IPS-20b (cell line): ENCODE results near the gene TENT4A.

Experiments
- H3K27ac ChIP-seq: one replicate; pipeline ENCODE4 v1.5.1; 2013; ENCODE audit warnings: low read length
- H3K27me3 ChIP-seq: 2 replicates; pipeline ENCODE4 v1.6.1; 2013; ENCODE audit warnings: mild to moderate bottlenecking, low read length, inconsistent platforms; ENCODE audit not compliant: insufficient read depth
- H3K36me3 ChIP-seq: 2 replicates; pipeline ENCODE4 v1.6.1; 2013; ENCODE audit warnings: low read depth, mild to moderate bottlenecking, inconsistent platforms, low read length, moderate library complexity; ENCODE audit not compliant: insufficient read depth
- H3K4me1 ChIP-seq: 2 replicates; pipeline ENCODE4 v1.6.1; 2013; ENCODE audit warnings: mild to moderate bottlenecking, control low read depth, inconsistent platforms, low read length, moderate library complexity; ENCODE audit not compliant: insufficient read depth
- H3K4me3 ChIP-seq: 2 replicates; pipeline ENCODE4 v1.5.1; 2013; ENCODE audit warnings: mild to moderate bottlenecking, low read length, inconsistent platforms
- H3K9ac ChIP-seq: 2 replicates; pipeline ENCODE4 v1.6.1; 2013; ENCODE audit warnings: low read depth, mild to moderate bottlenecking, inconsistent platforms, low read length, moderate library complexity
- H3K9me3 ChIP-seq: 2 replicates; pipeline ENCODE4 v1.6.1; 2013; ENCODE audit warnings: mild to moderate bottlenecking, low read depth, low read length, inconsistent platforms; ENCODE audit not compliant: insufficient read depth

Gene TENT4A

GRCh38 chr5:6727231-6727630, 14.0 kb downstream of the TENT4A start:
- Histone ChIP-seq H3K9ac (no peak overlapping the region), H3K27ac (no peak overlapping the region), H3K27me3 (no peaks in the 10 kb centered on the region), H3K9me3 (no peaks in the 10 kb centered on the region), H3K36me3 (peaks cover 3% of the 10 kb centered on the region; the same call in 1 of the 2 replicates), H3K4me3 (no peak overlapping the region), H3K4me1 (peaks cover 6% of the 10 kb centered on the region)

- H3K4me1 ChIP-seq, result peaks cover 6% of the 10 kb centered on the region
- no peak overlapping the region for H3K4me3 ChIP-seq
- H3K27me3 ChIP-seq, result no peaks in the 10 kb centered on the region
- peaks cover 3% of the 10 kb centered on the region; the same call in 1 of the 2 replicates for H3K36me3 ChIP-seq
- no peaks in the 10 kb centered on the region for H3K9me3 ChIP-seq
- H3K9ac ChIP-seq, result no peak overlapping the region
- H3K27ac ChIP-seq, result peak overlapping the region; percentile 2
Measured at GRCh38 chr5:6728011-6728794, 15.0 kb downstream of the TENT4A start.

GRCh38 chr5:6728795-6729183, 15.6 kb downstream of the TENT4A start:
- Histone ChIP-seq H3K9me3 (no peaks in the 10 kb centered on the region), H3K27me3 (no peaks in the 10 kb centered on the region), H3K9ac (no peak overlapping the region), H3K4me3 (no peak overlapping the region), H3K4me1 (peaks cover 6% of the 10 kb centered on the region), H3K27ac (no peak overlapping the region), H3K36me3 (peaks cover 3% of the 10 kb centered on the region; the same call in 1 of the 2 replicates)

GRCh38 chr5:6729386-6730310, 16.4 kb downstream of the TENT4A start:
- Histone ChIP-seq H3K4me3 (no peak overlapping the region), H3K27ac (no peak overlapping the region), H3K9ac (no peak overlapping the region), H3K9me3 (no peaks in the 10 kb centered on the region), H3K36me3 (no peaks in the 10 kb centered on the region), H3K4me1 (peaks cover 6% of the 10 kb centered on the region), H3K27me3 (no peaks in the 10 kb centered on the region)

- no peak overlapping the region for H3K4me3 ChIP-seq
- H3K27ac ChIP-seq, result no peak overlapping the region
- peaks cover 6% of the 10 kb centered on the region for H3K4me1 ChIP-seq
- no peaks in the 10 kb centered on the region for H3K9me3 ChIP-seq
- H3K9ac ChIP-seq, result no peak overlapping the region
- no peaks in the 10 kb centered on the region for H3K36me3 ChIP-seq
- no peaks in the 10 kb centered on the region for H3K27me3 ChIP-seq
Measured at GRCh38 chr5:6730407-6730806, 17.2 kb downstream of the TENT4A start.

- H3K4me1 ChIP-seq, result peaks cover 6% of the 10 kb centered on the region
- no peak overlapping the region for H3K4me3 ChIP-seq
- no peaks in the 10 kb centered on the region for H3K9me3 ChIP-seq
- H3K27ac ChIP-seq, result no peak overlapping the region
- no peaks in the 10 kb centered on the region for H3K36me3 ChIP-seq
- no peaks in the 10 kb centered on the region for H3K27me3 ChIP-seq
- no peak overlapping the region for H3K9ac ChIP-seq
Measured at GRCh38 chr5:6730807-6731206, 17.6 kb downstream of the TENT4A start.

- Histone ChIP-seq H3K9ac (no peak overlapping the region), H3K4me3 (no peak overlapping the region), H3K36me3 (no peaks in the 10 kb centered on the region), H3K27ac (no peak overlapping the region), H3K9me3 (no peaks in the 10 kb centered on the region), H3K27me3 (no peaks in the 10 kb centered on the region), H3K4me1 (peaks cover 6% of the 10 kb centered on the region)
Measured at GRCh38 chr5:6731465-6732237, 18.4 kb downstream of the TENT4A start.

- Histone ChIP-seq H3K36me3 (peaks cover 11% of the 10 kb centered on the region), H3K4me1 (peaks cover 6% of the 10 kb centered on the region; the same call in 1 of the 2 replicates), H3K4me3 (no peak overlapping the region), H3K27ac (no peak overlapping the region), H3K27me3 (no peaks in the 10 kb centered on the region), H3K9me3 (no peaks in the 10 kb centered on the region), H3K9ac (no peak overlapping the region)
Measured at GRCh38 chr5:6732634-6733410, 19.6 kb downstream of the TENT4A start.

- H3K9ac ChIP-seq, result no peak overlapping the region
- H3K27ac ChIP-seq, result no peak overlapping the region
- H3K4me3 ChIP-seq, result no peak overlapping the region
- peaks cover 19% of the 10 kb centered on the region for H3K36me3 ChIP-seq
- H3K9me3 ChIP-seq, result no peaks in the 10 kb centered on the region
- H3K27me3 ChIP-seq, result no peaks in the 10 kb centered on the region
- H3K4me1 ChIP-seq, result no peaks in the 10 kb centered on the region
Measured at GRCh38 chr5:6733411-6734242, 20.4 kb downstream of the TENT4A start.

- Histone ChIP-seq H3K9ac (no peak overlapping the region), H3K27me3 (no peaks in the 10 kb centered on the region), H3K4me3 (no peak overlapping the region), H3K4me1 (no peaks in the 10 kb centered on the region), H3K27ac (no peak overlapping the region), H3K9me3 (no peaks in the 10 kb centered on the region), H3K36me3 (peaks cover 25% of the 10 kb centered on the region)
Measured at GRCh38 chr5:6734243-6734700, 21.0 kb downstream of the TENT4A start.
